Measurements from ENCODE around the gene C16orf74. TPM values are rescaled to one million over a fixed set of nuclear protein-coding genes. Genes with fewer than 3 reads are reported as not detected.

C16orf74 gene
- total RNA-seq, 4 donors from 2014 or later, result 1.3 TPM; not detected in 3

GRCh38 chr16:85793662-85794298, 42.9 kb upstream of the C16orf74 start:
- in situ Hi-C loops (cut with MboI; ENCODE audit: low sequenced_read_pairs in 4 of 4) (no loop called here), intact Hi-C loops (cut with DNase I; ENCODE audit: low total_unique reads) (no loop called here)
- Histone ChIP-seq H3K4me3 (no peak overlapping the region), H3K27me3 (no peaks in the 10 kb centered on the region), H3K4me1 (peaks cover 6 to 11% of the 10 kb centered on the region in 2 donors), H3K36me3 (peaks cover 0 to 15% of the 10 kb centered on the region in 2 donors), H3K27ac (no peak overlapping the region), H3K9me3 (no peaks in the 10 kb centered on the region)
- DNase-seq (no peak), ATAC-seq (no peak)
- TF ChIP-seq CTCF (IDR thresholded peaks at IDR 0.05 in 4 of 5, conservative IDR thresholded peaks at IDR 0.05 in 1 of 5) (no peak), POLR2A (IDR thresholded peaks at IDR 0.05) (no peak)

GRCh38 chr16:85789773-85790172, 38.9 kb upstream of the C16orf74 start:
- DNase-seq, result no peak
- in situ Hi-C loops (cut with MboI; ENCODE audit: low sequenced_read_pairs in 4 of 4) (no loop called here), intact Hi-C loops (cut with DNase I; ENCODE audit: low total_unique reads) (no loop called here)
- TF ChIP-seq POLR2A (IDR thresholded peaks at IDR 0.05) (no peak), CTCF (IDR thresholded peaks at IDR 0.05 in 4 of 5, conservative IDR thresholded peaks at IDR 0.05 in 1 of 5) (no peak)
- ATAC-seq, result no peak
- H3K27ac ChIP-seq, result no peak overlapping the region
- no peaks in the 10 kb centered on the region for H3K9me3 ChIP-seq
- peaks cover 0 to 25% of the 10 kb centered on the region in 2 donors for H3K36me3 ChIP-seq
- H3K4me1 ChIP-seq, result no peaks in the 10 kb centered on the region
- no peak overlapping the region for H3K4me3 ChIP-seq
- H3K27me3 ChIP-seq, result no peaks in the 10 kb centered on the region

GRCh38 chr16:85788819-85789218, 37.9 kb upstream of the C16orf74 start:
- no peaks in the 10 kb centered on the region for H3K9me3 ChIP-seq
- TF ChIP-seq CTCF (IDR thresholded peaks at IDR 0.05 in 4 of 5, conservative IDR thresholded peaks at IDR 0.05 in 1 of 5) (no peak), POLR2A (IDR thresholded peaks at IDR 0.05) (no peak)
- no peak overlapping the region for H3K27ac ChIP-seq
- H3K4me1 ChIP-seq, result no peaks in the 10 kb centered on the region
- ATAC-seq, result no peak
- H3K4me3 ChIP-seq, result no peak overlapping the region
- in situ Hi-C loops (cut with MboI; ENCODE audit: low sequenced_read_pairs in 4 of 4), result no loop called here
- H3K27me3 ChIP-seq, result no peaks in the 10 kb centered on the region
- H3K36me3 ChIP-seq, result peaks cover 0 to 25% of the 10 kb centered on the region in 2 donors
- intact Hi-C loops (cut with DNase I; ENCODE audit: low total_unique reads), result no loop called here
- no peak for DNase-seq

GRCh38 chr16:85785927-85786326, 35.0 kb upstream of the C16orf74 start:
- Histone ChIP-seq H3K27ac (no peak overlapping the region), H3K4me3 (no peak overlapping the region), H3K4me1 (peaks cover 9 to 12% of the 10 kb centered on the region in 2 donors), H3K27me3 (no peaks in the 10 kb centered on the region), H3K36me3 (peaks cover 0 to 29% of the 10 kb centered on the region in 2 donors), H3K9me3 (no peaks in the 10 kb centered on the region)
- DNase-seq (no peak), ATAC-seq (no peak)
- intact Hi-C loops (cut with DNase I; ENCODE audit: low total_unique reads), result no loop called here
- TF ChIP-seq POLR2A (IDR thresholded peaks at IDR 0.05), result no peak
- TF ChIP-seq CTCF (IDR thresholded peaks at IDR 0.05 in 4 of 5, conservative IDR thresholded peaks at IDR 0.05 in 1 of 5), result no peak
- in situ Hi-C loops (cut with MboI; ENCODE audit: low sequenced_read_pairs in 4 of 4), result no loop called here

GRCh38 chr16:85784813-85785212, 33.9 kb upstream of the C16orf74 start:
- Histone ChIP-seq H3K9me3 (no peaks in the 10 kb centered on the region), H3K27ac (no peak overlapping the region), H3K36me3 (peaks cover 0 to 40% of the 10 kb centered on the region in 2 donors), H3K4me1 (peaks cover 9 to 12% of the 10 kb centered on the region in 2 donors), H3K4me3 (no peak overlapping the region), H3K27me3 (no peaks in the 10 kb centered on the region)
- ATAC-seq, result no peak
- DNase-seq, result no peak
- TF ChIP-seq CTCF (IDR thresholded peaks at IDR 0.05 in 4 of 5, conservative IDR thresholded peaks at IDR 0.05 in 1 of 5) (no peak), POLR2A (IDR thresholded peaks at IDR 0.05) (no peak)
- in situ Hi-C loops (cut with MboI; ENCODE audit: low sequenced_read_pairs in 4 of 4) (no loop called here), intact Hi-C loops (cut with DNase I; ENCODE audit: low total_unique reads) (no loop called here)

Measured in gastrocnemius medialis (tissue), 4 donors.